Measurements from ENCODE around the gene HNRNPAB. TPM values are rescaled to one million over a fixed set of nuclear protein-coding genes. Genes with fewer than 3 reads are reported as not detected.

The HNRNPAB gene
- total and polyA plus RNA-seq, 9 of the 15 experiments (the other 6 are each of a cell fraction or from before 2014, with no cell fraction given): 34.6 to 425 (median 236) TPM

DNA sequence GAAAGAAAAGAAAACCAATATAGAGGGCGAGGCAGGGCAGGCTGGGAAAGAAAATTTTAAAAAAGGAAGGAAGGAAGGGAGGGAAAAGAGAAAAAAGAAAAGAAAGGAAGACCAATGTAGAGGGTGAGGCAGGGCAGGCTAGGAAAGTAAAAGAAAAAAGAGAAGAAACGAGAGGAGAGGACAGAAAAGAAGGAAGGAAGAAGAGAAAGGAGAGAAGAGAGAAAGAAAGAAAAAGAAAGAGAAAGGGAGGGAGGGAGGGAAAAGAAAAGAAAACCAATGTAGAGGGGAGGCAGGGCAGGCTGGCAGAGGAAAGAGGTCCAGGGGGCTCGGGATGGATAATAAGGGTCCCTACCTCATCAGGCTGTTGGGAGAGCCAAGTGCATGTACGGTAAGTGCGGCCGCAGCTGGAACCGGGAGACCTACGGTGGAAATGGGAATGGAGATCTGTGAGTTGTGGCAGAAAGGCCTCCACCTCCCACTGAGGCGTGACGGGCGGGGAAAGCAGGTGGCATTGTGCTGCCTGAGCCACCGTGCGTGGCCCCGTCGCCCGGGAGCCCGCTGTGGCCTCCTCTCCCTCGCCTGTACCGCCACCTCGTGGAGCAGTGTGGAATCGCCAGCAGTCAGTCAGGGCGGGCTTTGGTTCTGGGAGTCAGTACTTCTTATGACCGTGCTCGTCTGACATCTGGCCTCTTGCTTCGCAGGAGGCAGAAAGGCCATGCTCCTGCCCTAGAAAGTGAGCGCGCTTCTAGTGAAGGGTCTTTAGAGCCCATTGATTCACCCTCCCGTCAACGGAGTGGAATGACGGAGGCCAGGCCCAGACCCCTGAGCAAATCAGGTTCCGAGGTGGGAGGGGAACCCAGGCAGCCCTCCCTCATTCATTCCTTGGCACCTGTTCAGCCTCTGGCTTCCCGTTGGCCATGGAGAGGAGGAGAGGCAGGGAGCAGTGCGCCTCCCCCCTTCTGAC, 40.3 kb upstream of the HNRNPAB start (continued):
- TF ChIP-seq TFAP4 (CRISPR knock-in tag; IDR thresholded peaks at IDR 0.05; ENCODE audit: borderline replicate concordance) (peak; percentile 82; the same call in 1 of the 2 replicates), CTBP1 (IDR thresholded peaks at IDR 0.05; ENCODE audit: borderline replicate concordance) (peak; percentile 82), PTBP1 (IDR thresholded peaks at IDR 0.05; ENCODE audit: low read depth, low read length) (no peak), PHB2 (IDR thresholded peaks at IDR 0.05; ENCODE audit: low read depth) (no peak), TRIM28 (IDR thresholded peaks at IDR 0.05) (no peak), KDM2B (CRISPR knock-in tag; IDR thresholded peaks at IDR 0.05) (no peak), ZNF274 (IDR thresholded peaks at IDR 0.05; ENCODE audit: borderline replicate concordance, low read depth, low read length) (no peak), ZNF232 (CRISPR knock-in tag; IDR thresholded peaks at IDR 0.05) (no peak), POU5F1 (IDR thresholded peaks at IDR 0.05; ENCODE audit: borderline replicate concordance, low read depth, low read length, partially characterized antibody) (no peak), EP300 (IDR thresholded peaks at IDR 0.05; ENCODE audit: low read length) (peak; percentile 18; the same call in 1 of the 2 replicates), NFE2L1 (tag; IDR thresholded peaks at IDR 0.05; ENCODE audit: borderline replicate concordance, low read depth) (no peak), FOSL1 (tag; conservative IDR thresholded peaks at IDR 0.05) (no peak), PRMT5 (CRISPR knock-in tag; IDR thresholded peaks at IDR 0.05) (no peak), STAG1 (CRISPR knock-in tag; IDR thresholded peaks at IDR 0.05; ENCODE audit: borderline replicate concordance) (peak; percentile 97), CBFA2T2 (conservative IDR thresholded peaks at IDR 0.05) (no peak), TCFL5 (CRISPR knock-in tag; conservative IDR thresholded peaks at IDR 0.05) (no peak), KAT7 (CRISPR knock-in tag; IDR thresholded peaks at IDR 0.05; ENCODE audit: borderline replicate concordance) (no peak), ZNF695 (CRISPR knock-in tag; IDR thresholded peaks at IDR 0.05) (no peak), ZBTB26 (CRISPR knock-in tag; IDR thresholded peaks at IDR 0.05) (no peak), ZNF408 (CRISPR knock-in tag; IDR thresholded peaks at IDR 0.05; ENCODE audit: low read depth) (no peak), ZNF717 (CRISPR knock-in tag; IDR thresholded peaks at IDR 0.05) (no peak), BMI1 (IDR thresholded peaks at IDR 0.05; ENCODE audit: low read length) (no peak)
- TF ChIP-seq, protein P1, sequence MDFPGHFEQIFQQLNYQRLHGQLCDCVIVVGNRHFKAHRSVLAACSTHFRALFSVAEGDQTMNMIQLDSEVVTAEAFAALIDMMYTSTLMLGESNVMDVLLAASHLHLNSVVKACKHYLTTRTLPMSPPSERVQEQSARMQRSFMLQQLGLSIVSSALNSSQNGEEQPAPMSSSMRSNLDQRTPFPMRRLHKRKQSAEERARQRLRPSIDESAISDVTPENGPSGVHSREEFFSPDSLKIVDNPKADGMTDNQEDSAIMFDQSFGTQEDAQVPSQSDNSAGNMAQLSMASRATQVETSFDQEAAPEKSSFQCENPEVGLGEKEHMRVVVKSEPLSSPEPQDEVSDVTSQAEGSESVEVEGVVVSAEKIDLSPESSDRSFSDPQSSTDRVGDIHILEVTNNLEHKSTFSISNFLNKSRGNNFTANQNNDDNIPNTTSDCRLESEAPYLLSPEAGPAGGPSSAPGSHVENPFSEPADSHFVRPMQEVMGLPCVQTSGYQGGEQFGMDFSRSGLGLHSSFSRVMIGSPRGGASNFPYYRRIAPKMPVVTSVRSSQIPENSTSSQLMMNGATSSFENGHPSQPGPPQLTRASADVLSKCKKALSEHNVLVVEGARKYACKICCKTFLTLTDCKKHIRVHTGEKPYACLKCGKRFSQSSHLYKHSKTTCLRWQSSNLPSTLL (IDR thresholded peaks at IDR 0.05): no peak
- TF ChIP-seq, protein P2, sequence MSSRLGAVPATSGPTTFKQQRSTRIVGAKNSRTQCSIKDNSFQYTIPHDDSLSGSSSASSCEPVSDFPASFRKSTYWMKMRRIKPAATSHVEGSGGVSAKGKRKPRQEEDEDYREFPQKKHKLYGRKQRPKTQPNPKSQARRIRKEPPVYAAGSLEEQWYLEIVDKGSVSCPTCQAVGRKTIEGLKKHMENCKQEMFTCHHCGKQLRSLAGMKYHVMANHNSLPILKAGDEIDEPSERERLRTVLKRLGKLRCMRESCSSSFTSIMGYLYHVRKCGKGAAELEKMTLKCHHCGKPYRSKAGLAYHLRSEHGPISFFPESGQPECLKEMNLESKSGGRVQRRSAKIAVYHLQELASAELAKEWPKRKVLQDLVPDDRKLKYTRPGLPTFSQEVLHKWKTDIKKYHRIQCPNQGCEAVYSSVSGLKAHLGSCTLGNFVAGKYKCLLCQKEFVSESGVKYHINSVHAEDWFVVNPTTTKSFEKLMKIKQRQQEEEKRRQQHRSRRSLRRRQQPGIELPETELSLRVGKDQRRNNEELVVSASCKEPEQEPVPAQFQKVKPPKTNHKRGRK (tag; IDR thresholded peaks at IDR 0.05): peak; percentile 98

Measured in K562 (cell line).